GM20431 (cell line): Measurements from ENCODE around the gene KRTAP10-1.
"Not testable (repeated sequence)": the region's sequence is repeated elsewhere in the genome, so short reads cannot be mapped to it uniquely, and the experiment has no call there.

Experiments
- in situ Hi-C: fragments of 300-500 bp; cut with MseI, MboI; formaldehyde crosslinking; loops from one replicate; pipeline ENCODE4 v1.15.0; 2020; ENCODE audit warnings: low sequenced_read_pairs; ENCODE audit not compliant: unreplicated experiment

The KRTAP10-1 gene

DNA sequence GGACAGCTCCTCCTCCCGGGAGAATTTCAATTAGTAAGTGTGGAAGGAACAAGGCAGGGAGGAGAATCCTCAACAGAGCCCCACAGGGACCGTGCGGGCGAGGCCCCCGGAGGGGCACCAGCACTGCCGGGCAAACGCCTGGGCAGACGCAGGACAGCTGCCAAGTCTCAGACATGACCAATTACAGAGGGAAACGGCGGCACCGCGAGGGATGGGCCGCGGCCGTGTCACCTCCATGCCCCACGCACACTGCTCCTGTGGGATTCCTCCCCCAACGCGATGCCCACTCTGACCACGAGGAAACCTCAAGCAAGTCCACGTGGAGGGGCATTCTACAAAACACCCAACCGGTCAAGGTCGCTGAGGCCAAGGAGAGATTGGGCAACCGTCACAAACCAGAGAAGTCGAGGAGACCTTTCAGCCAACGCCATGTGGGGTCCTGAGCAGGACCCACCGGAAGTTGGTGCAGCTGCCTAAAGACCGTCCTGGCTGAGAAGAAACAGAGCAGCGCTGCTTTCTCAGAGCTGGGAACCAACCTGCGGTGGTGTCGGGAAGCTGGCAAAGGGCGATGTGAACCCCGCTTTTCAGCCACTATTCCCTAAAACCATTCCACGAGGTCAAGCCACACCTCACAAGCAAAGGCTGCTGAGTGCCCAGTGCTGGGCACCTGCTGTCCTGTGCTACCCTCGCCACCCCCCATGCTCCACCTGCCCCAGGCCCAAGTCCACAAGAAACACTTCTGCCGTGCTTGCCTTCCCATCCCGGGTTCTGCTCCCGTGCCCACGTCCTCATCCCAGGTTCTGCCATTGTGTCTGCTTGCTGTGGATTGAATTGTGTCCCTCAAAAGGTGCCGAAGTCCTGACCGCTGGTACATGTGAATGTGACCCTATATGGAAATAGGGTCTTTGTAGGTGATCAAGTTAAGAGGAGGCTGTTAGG is 32.1 kb upstream of the KRTAP10-1 start:
- in situ Hi-C loops, result no loop called here

DNA sequence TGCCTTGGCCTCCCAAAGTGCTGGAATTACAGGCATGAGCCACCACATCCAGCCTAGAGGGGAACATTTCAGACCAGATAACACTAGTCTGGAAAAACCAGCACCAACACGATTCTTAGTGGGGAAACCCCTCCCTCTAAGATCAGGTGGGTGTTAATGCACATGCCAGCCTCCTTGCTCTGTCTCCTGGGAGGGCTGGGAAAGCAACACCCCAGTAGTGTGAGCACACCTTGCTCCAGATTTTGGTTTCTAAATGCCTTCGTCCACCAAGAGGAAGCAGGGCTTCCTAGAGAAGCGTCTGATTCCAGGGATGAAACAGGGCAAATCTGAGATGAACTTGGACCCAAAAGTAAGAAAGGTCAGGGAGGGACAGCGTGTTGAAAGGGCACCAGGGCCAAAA is 31.3 kb upstream of the KRTAP10-1 start:
- in situ Hi-C loops, result no loop called here

- in situ Hi-C loops, result no loop called here
Measured at GRCh38 chr21:44569861-44570517, 30.0 kb upstream of the KRTAP10-1 start.

GRCh38 chr21:44568667-44569556 is 28.9 kb upstream of the KRTAP10-1 start:
- in situ Hi-C loops, result no loop called here

- in situ Hi-C loops, result no loop called here
Measured at GRCh38 chr21:44568261-44568660, 28.3 kb upstream of the KRTAP10-1 start.

DNA sequence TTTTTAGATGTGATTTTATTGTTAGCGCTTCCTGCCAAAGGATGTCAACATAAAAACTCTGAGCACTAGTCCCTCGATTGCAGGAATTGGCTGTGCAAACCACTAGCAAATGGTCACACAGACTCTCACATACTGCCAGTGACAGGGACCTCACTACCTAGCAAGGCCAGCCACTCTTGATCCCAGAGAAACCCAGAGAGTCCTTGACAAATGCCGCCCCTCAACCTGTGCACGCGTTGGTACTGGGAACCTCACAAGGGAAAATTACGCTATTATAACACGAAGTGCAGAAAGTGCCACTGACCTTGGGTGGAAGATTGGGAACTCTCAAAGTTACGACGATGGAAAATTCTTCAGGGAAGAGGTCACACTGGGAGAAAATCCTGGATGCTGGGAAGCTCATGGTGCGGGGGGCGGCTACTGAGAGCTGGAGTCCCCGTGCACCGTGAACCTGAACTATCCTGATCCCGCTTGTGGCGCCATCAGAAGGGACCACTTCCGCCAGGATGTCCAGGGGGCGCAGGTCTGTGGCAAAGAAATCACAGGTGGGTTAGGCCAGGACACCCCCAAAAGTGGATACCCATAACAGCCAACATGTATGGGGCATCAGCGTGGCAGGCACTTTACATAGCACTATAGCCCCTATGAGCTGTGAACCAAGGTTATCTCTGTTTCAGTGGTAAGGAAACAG is 27.6 kb upstream of the KRTAP10-1 start:
- in situ Hi-C loops, result no loop called here

- in situ Hi-C loops, result no loop called here
Measured at GRCh38 chr21:44566403-44566802, 26.4 kb upstream of the KRTAP10-1 start.

GRCh38 chr21:44564886-44565598 is 25.0 kb upstream of the KRTAP10-1 start:
- in situ Hi-C loops, result no loop called here

- in situ Hi-C loops, result no loop called here
Measured at GRCh38 chr21:44564099-44564498, 24.1 kb upstream of the KRTAP10-1 start.

- in situ Hi-C loops, result no loop called here
Measured at GRCh38 chr21:44558695-44559094, 18.7 kb upstream of the KRTAP10-1 start, which contains the start of gene KRTAP10-3. Gene KRTAP10-3, minus strand, starts transcription at chr21:44558795. Its CDS starts 80 bp downstream, at chr21:44558715.

- in situ Hi-C loops, result not testable (repeated sequence)
Measured at GRCh38 chr21:44558329-44558675, 18.3 kb upstream of the KRTAP10-1 start.

DNA sequence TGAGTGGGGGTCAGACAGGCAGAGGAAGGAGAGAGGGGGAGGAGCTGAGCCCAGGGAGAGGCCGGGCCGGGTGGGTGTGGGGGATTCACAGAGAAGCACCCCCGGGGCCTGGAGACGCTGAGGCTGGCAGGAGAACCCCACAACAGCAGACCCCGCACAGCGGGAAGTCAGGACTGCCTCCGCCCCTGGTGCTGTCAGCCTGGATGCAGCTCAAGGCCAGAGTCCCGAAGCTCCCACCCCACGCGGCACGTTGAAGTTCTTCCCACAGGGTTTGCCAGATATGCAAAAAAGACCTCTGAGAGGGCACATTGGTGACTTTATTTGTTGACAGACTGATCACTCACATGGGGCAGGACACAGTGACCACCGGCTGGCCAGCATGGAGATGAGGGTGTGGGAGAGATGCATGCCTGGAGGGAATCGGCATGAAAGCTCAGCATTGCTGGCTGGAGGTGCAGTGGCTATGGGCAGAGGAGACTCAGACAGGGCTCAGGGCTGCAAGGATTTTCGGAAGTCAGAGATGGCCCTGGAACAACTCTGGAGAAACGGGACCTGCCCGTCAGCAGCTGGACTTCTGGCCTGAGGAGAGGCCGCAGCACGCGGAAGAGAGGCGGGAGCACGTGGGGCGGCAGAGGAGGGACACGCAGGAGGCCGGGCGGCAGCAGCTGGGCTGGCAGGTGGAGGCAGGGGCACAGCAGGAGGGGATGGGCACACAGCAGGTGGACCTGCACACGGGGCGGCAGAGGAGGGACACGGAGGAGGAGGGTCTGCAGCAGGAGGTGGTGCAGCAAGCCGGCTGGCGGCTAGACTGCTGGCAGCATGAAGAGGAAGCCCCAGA is 17.7 kb upstream of the KRTAP10-1 start:
- in situ Hi-C loops, result no loop called here

DNA sequence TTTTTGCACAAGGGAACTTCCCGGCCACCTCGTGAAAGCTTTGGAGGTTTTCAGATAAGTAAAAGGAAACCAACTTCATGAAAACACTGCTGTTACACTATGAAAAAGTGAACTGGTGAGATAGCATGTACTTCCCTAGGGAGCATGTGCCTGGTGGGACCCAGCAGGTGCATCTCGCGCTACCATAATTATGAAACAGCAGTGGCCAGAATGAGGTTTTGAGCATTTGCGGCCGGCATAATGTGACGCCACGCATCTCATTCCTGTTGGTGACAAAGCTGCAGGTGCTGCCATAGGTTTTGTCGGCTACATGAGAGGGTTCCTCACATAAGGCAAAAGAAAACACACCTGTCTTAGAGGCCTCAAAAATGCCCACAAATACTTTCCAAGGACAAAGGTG is 16.9 kb upstream of the KRTAP10-1 start:
- in situ Hi-C loops, result no loop called here

DNA sequence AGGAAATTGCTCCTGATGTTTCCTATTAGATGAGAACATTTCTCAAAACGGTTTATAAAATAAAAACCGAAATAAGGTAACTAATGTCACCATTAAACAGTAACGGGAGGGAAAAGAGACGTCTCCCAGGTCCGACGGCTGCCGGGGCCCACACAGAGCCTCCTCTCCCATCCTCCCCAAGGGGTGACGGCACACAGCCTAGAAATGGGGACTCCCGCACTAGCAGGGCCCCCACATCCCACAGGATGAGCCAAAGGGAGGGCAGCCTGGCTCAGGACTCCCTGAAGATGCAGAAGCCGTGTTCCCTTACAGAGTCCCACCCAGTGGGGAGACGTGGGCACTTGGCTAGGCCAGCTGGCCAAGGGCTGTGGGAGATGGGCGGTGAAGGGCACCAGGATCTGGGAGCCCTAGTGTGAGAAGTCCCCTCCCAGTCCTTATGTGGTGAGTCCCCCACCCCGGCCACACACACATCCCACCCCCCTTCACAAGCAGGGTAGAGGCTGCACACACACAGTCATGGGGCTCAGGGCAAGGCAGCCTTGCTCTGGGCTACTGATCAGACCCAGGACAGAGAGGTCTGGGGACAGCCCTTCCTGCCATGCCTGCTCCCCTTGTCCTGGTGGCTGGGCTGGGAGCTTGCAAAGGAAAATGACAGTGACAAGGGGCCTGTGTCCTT is 15.3 kb upstream of the KRTAP10-1 start:
- in situ Hi-C loops, result no loop called here

DNA sequence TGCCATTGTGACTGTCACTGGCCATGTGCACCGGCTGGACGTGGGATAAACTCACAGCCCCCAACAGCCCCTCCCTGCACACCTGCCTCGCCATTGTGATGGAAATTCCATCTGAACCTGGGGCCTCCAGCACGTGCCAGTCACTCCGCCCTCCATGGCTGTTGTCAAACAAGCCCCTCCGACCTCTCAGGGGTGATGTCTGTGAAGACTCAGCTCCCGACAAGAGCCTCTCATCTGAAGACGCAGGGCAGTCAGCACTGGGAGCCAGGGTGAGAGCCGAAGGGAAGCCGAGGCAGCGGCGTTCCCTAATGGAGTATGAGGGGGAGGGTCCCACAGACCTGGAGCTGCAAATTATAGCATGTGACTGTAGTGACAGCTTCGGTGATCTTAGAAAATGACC is 12.7 kb upstream of the KRTAP10-1 start:
- in situ Hi-C loops, result no loop called here

- in situ Hi-C loops, result no loop called here
Measured at GRCh38 chr21:44552136-44552535, 12.1 kb upstream of the KRTAP10-1 start.

GRCh38 chr21:44551340-44551961 is 11.5 kb upstream of the KRTAP10-1 start, which contains the start of gene KRTAP10-2:
Gene KRTAP10-2, minus strand, starts transcription at chr21:44551505. Its CDS starts 47 bp downstream, at chr21:44551458.
- in situ Hi-C loops, result no loop called here
